ENCODE results near the gene DNAJC4.

DNA sequence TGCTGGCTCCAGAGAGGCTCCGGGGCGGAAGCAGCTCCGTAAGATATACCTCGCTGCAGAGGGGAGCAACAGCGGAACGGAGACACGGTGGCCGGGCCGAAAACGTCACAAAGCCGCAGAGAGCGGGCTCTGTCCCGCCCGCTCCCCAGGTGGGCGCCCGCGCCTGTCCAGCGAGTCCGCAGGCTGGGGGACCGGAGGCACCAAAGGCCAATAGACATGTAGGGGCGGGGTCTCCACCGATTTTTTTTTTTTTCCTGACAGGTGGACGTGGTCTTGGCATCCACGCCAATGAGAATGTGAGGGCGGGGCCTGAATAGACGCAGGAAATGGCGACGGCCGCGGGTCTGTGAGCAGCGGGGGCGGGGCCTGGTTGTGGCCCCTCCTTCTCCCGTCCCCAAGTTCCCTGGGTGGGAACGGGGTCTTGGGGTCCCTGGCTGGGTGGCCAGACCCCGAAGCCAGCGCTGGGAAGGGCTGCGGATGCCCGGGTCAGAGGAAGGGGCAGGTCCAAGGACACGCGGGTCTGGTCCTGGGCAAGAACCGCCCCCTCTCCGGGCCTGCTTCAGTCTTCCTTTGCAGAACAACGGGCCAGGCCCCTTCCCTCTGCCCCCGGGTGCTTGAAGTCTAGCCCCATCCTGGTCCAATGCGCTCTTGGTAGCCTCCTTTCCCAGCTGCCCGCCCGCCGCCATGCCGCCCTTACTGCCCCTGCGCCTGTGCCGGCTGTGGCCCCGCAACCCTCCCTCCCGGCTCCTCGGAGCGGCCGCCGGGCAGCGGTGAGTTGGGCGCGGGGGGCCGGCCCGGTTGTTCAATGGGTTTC is at the start of gene DNAJC4:
- TF ChIP-seq, protein P1, sequence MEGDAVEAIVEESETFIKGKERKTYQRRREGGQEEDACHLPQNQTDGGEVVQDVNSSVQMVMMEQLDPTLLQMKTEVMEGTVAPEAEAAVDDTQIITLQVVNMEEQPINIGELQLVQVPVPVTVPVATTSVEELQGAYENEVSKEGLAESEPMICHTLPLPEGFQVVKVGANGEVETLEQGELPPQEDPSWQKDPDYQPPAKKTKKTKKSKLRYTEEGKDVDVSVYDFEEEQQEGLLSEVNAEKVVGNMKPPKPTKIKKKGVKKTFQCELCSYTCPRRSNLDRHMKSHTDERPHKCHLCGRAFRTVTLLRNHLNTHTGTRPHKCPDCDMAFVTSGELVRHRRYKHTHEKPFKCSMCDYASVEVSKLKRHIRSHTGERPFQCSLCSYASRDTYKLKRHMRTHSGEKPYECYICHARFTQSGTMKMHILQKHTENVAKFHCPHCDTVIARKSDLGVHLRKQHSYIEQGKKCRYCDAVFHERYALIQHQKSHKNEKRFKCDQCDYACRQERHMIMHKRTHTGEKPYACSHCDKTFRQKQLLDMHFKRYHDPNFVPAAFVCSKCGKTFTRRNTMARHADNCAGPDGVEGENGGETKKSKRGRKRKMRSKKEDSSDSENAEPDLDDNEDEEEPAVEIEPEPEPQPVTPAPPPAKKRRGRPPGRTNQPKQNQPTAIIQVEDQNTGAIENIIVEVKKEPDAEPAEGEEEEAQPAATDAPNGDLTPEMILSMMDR (conservative IDR thresholded peaks at IDR 0.05; ENCODE audit: low read length) = no peak
- no peak for TF ChIP-seq EZH2phosphoT487 (IDR thresholded peaks at IDR 0.05; ENCODE audit: borderline replicate concordance)
